Measurements from ENCODE around the gene BCL2L1.

Gene BCL2L1

DNA sequence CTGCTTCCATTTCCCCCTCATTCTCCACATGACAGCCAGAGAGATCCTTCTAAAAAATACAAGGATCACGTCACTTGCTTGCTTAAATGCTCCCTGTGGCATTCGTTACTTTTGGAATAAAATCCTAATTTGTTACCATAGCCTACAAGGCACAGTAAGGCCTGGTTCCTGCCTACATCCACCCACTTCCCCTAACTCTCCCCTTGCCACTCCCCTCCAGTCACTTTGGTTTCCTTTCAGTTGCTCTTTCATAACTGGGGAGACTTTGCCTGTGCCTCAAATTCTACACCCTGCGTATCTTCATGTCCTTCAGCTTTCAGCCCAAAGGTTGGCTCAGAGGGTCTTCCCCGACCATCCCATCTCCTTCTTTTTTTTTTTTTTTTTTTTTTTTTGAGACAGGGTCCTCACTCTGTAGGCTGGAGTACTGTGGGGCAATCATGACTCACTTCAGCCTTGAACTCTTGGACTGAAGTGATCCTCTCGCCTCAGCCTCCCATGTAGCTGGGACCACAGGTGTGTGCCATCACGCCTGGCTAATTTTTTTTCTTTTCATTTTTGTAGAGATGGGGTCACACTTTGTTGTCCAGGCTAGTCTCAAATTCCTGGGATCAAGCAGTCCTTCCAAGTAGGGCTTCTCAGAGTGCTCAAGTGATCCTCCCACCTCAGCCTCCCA lies 105.1 kb downstream of the BCL2L1 start:
- no peaks in the 10 kb centered on the region for H3K36me3 ChIP-seq
- DNase-seq: no peak
- TF ChIP-seq, protein P1, sequence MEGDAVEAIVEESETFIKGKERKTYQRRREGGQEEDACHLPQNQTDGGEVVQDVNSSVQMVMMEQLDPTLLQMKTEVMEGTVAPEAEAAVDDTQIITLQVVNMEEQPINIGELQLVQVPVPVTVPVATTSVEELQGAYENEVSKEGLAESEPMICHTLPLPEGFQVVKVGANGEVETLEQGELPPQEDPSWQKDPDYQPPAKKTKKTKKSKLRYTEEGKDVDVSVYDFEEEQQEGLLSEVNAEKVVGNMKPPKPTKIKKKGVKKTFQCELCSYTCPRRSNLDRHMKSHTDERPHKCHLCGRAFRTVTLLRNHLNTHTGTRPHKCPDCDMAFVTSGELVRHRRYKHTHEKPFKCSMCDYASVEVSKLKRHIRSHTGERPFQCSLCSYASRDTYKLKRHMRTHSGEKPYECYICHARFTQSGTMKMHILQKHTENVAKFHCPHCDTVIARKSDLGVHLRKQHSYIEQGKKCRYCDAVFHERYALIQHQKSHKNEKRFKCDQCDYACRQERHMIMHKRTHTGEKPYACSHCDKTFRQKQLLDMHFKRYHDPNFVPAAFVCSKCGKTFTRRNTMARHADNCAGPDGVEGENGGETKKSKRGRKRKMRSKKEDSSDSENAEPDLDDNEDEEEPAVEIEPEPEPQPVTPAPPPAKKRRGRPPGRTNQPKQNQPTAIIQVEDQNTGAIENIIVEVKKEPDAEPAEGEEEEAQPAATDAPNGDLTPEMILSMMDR (IDR thresholded peaks at IDR 0.05): no peak
- intact Hi-C loops (cut with DNase I; ENCODE audit: low total_unique reads): no loop called here
- H3K9me3 ChIP-seq: no peaks in the 10 kb centered on the region
- no peak overlapping the region for H3K27ac ChIP-seq
- H3K27me3 ChIP-seq: no peaks in the 10 kb centered on the region
- H3K4me1 ChIP-seq: peaks cover 0 to 14% (median 9%) of the 10 kb centered on the region in 4 donors
- no peak overlapping the region for H3K4me3 ChIP-seq

DNA sequence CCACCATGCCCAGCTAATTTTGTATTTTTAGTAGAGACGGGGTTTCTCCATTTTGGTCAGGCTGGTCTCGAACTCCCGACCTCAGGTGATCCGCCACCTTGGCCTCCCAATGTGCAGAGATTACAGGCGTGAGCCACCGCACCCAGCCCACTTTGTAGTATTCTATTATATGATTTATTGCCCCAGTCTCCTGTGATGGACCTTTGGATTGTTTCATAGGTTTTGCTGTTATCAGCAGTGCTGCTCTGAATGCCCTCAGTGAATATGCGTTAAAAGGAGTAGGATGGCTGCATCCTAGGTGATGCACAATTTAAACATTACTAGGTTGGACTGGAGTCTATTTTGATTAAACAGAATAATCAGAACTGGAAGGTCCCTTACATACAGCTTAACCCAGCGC lies 107.3 kb downstream of the BCL2L1 start:
- TF ChIP-seq, protein P1 (IDR thresholded peaks at IDR 0.05): no peak

More for the DNA sequence above, 107.3 kb downstream of the BCL2L1 start:
- intact Hi-C loops (cut with DNase I; ENCODE audit: low total_unique reads): no loop called here
- DNase-seq: no peak
- H3K4me1 ChIP-seq: peaks cover 0 to 17% (median 6%) of the 10 kb centered on the region in 4 donors
- no peaks in the 10 kb centered on the region for H3K36me3 ChIP-seq
- no peak overlapping the region for H3K4me3 ChIP-seq
- H3K27me3 ChIP-seq: no peaks in the 10 kb centered on the region
- no peak overlapping the region for H3K27ac ChIP-seq
- no peaks in the 10 kb centered on the region for H3K9me3 ChIP-seq
